Chondrocyte (in vitro differentiated cells): ENCODE data around the gene PRKCA. TPM values are rescaled to one million over a fixed set of nuclear protein-coding genes. Genes with fewer than 3 reads are reported as not detected.
A peak's percentile ranks its signal among the peaks of the same experiment; 100 is the strongest.

Experiments
- DNase-seq: peaks from one replicate; pipeline ENCODE4 v3.0.0; 2021; ENCODE audit warnings: mixed read lengths, low spot score
- H3K27ac Mint-ChIP-seq: one replicate; pipeline ENCODE4 v1.8.0; 2021; ENCODE audit warnings: mild to moderate bottlenecking, moderate library complexity, mixed read lengths; ENCODE audit not compliant: unreplicated experiment
- H3K27me3 Mint-ChIP-seq: 2 replicates; pipeline ENCODE4 v1.8.0; 2021; ENCODE audit warnings: low read depth, mixed read lengths
- H3K36me3 Mint-ChIP-seq: 2 replicates; pipeline ENCODE4 v1.8.0; 2021; ENCODE audit warnings: low read depth, mixed read lengths
- H3K4me1 Mint-ChIP-seq: 2 replicates; pipeline ENCODE4 v1.8.0; 2021; ENCODE audit warnings: low read depth, mild to moderate bottlenecking, mixed read lengths
- H3K4me3 Mint-ChIP-seq: one replicate; pipeline ENCODE4 v1.8.0; 2021; ENCODE audit warnings: mild to moderate bottlenecking, moderate library complexity, mixed read lengths; ENCODE audit not compliant: unreplicated experiment
- H3K9me3 Mint-ChIP-seq: 2 replicates; pipeline ENCODE4 v1.8.0; 2021; ENCODE audit warnings: low read depth, mixed read lengths
- CTCF ChIP-seq: fragments of 200-600 bp; sonication (generic); IDR thresholded peaks from 2 replicates; pipeline ENCODE4 v1.5.0; 2021; ENCODE audit warnings: antibody characterized with exemption, mild to moderate bottlenecking, moderate library complexity
- total RNA-seq: library from RNA; stranded (reverse); gene quantifications from 3 replicates; pipeline ENCODE4 v1.2.1, GENCODE V29; 2021

Gene PRKCA
- total RNA-seq, 1 donor from 2014 or later, result 51.5 TPM

- Mint-ChIP-seq H3K27ac (no peak overlapping the region), H3K36me3 (no peaks in the 10 kb centered on the region), H3K4me1 (peaks cover 4% of the 10 kb centered on the region), H3K27me3 (peaks cover 57% of the 10 kb centered on the region), H3K9me3 (no peaks in the 10 kb centered on the region), H3K4me3 (no peak overlapping the region)
- DNase-seq, result no peak
- no peak for TF ChIP-seq CTCF
Observed at GRCh38 chr17:66831383-66832210, 529.2 kb downstream of the PRKCA start.

GRCh38 chr17:66833201-66833600, 530.8 kb downstream of the PRKCA start:
- H3K4me3 Mint-ChIP-seq, result no peak overlapping the region
- no peak overlapping the region for H3K27ac Mint-ChIP-seq
- H3K9me3 Mint-ChIP-seq, result no peaks in the 10 kb centered on the region
- no peaks in the 10 kb centered on the region for H3K36me3 Mint-ChIP-seq
- DNase-seq, result no peak
- peaks cover 4% of the 10 kb centered on the region for H3K4me1 Mint-ChIP-seq
- H3K27me3 Mint-ChIP-seq, result peaks cover 62% of the 10 kb centered on the region
- TF ChIP-seq CTCF, result no peak

- no peak for DNase-seq
- Mint-ChIP-seq H3K4me1 (no peaks in the 10 kb centered on the region), H3K27ac (no peak overlapping the region), H3K9me3 (no peaks in the 10 kb centered on the region), H3K4me3 (peak overlapping the region; percentile 33), H3K36me3 (no peaks in the 10 kb centered on the region), H3K27me3 (peaks cover 66% of the 10 kb centered on the region)
- no peak for TF ChIP-seq CTCF
Observed at GRCh38 chr17:66834426-66834918, 532.1 kb downstream of the PRKCA start.

GRCh38 chr17:66834919-66835454, 532.6 kb downstream of the PRKCA start, which contains the start of gene CACNG5:
TSS of gene CACNG5 (plus strand) at chr17:66835117. CDS start at chr17:66877333, 42,216 bp downstream.
- no peak within 1 kb of the TSS for H3K27ac Mint-ChIP-seq
- no peaks in the 10 kb centered on the region for H3K9me3 Mint-ChIP-seq
- H3K4me1 Mint-ChIP-seq, result no peaks in the 10 kb centered on the region
- TF ChIP-seq CTCF, result no peak
- peaks cover 68% of the 10 kb centered on the region for H3K27me3 Mint-ChIP-seq
- peak within 1 kb of the TSS; percentile 33 for H3K4me3 Mint-ChIP-seq
- DNase-seq, result no peak
- H3K36me3 Mint-ChIP-seq, result no peaks in the 10 kb centered on the region

- no peaks in the 10 kb centered on the region for H3K9me3 Mint-ChIP-seq
- H3K4me3 Mint-ChIP-seq, result no peak overlapping the region
- H3K27ac Mint-ChIP-seq, result no peak overlapping the region
- no peak for DNase-seq
- H3K36me3 Mint-ChIP-seq, result no peaks in the 10 kb centered on the region
- peaks cover 70% of the 10 kb centered on the region for H3K27me3 Mint-ChIP-seq
- no peak for TF ChIP-seq CTCF
- H3K4me1 Mint-ChIP-seq, result no peaks in the 10 kb centered on the region
Observed at GRCh38 chr17:66835476-66835875, 533.1 kb downstream of the PRKCA start.
